ENCODE measurements around the gene IKZF1.

The IKZF1 gene

DNA sequence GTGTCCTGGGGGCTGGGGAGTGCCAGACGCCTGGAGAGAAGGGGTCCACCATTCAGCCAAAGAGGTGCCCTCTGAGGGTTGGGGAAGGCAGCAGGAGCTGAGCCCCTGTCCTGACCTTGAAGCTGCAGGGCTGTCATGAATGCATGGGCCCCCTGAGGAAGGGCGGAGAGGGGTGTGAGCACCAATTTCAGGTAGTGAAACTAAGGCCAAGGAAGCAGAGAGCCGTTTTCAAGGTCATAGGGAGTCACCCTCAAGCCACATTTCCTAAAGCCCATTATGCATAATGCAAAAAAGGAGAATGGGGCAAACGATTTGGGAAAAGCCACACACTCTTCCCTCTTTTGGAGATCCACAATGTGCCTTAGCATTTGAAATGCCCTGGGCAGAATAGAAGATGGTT is 108.5 kb downstream of the IKZF1 start:
- no peak for DNase-seq (ENCODE audit: low spot score)

- no peak for DNase-seq (ENCODE audit: low spot score)
Observed at GRCh38 chr7:50413561-50413960, 109.0 kb downstream of the IKZF1 start.

- DNase-seq (ENCODE audit: low spot score) = no peak
Observed at GRCh38 chr7:50415844-50416364, 111.4 kb downstream of the IKZF1 start.

GRCh38 chr7:50416527-50417182 is 112.1 kb downstream of the IKZF1 start:
- no peak for DNase-seq (ENCODE audit: low spot score)

DNA sequence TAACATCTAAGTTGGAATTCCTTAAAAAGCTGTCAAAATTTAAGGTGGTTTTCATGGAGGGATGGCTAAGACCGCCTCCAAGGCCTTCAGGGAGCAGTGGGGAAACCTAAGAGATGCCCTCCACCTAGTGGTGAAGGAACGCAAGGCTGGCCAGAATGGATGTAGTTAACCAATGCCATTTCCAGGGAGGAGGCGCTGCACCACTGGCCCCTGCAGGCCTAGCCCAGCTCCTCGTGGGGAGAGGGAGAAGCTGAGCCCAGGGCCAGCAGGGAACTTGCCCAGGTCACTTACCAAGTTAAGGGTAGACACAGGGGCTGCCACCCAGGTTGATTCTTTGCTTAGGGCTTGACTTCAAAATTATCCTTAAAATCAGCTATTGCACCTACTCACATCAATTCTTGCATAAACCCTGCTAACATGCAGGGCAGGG is 113.6 kb downstream of the IKZF1 start:
- DNase-seq (ENCODE audit: low spot score) = peak; percentile 80

GRCh38 chr7:50418526-50419290 is 114.2 kb downstream of the IKZF1 start:
- no peak for DNase-seq (ENCODE audit: low spot score)

GRCh38 chr7:50421043-50421442 is 116.5 kb downstream of the IKZF1 start:
- no peak for DNase-seq (ENCODE audit: low spot score)

DNA sequence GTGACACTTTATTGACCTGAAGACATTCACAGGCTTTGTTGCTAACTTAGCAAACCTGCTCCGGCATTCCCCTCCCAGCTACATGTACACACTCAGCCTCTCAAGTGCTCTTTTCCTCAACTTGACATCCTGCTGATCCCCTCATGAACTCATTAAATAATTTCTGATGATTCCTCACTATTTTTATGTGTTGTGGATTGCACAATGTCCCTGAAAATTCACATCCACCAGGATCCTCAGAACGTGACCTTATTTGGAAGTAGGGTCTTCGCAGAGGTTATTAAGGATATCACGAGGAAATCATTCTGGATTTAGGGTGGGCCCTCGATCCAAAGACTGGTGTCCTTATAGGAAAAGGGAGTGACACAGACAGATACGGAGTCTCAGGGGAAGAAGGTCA is 118.3 kb downstream of the IKZF1 start:
- DNase-seq (ENCODE audit: low spot score) = no peak

DNA sequence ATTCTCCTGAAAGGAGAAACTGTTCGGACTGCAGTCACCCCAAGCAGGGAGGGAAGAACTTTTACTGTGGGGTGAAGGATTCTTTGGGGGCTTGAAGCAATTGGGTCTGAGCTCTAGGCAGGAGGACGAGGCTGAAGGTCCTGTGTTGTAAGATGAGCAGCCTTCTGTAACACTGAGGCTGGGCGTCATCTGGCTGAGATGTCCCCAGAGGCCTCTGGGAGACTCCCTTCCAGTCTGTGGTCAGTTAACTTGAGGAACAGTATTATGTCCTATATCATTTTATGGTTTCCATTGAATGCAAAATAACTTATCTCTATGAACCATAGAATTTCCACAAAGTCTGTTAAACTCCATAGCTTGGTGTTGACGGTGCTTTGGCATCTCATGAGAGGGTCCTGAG is 119.3 kb downstream of the IKZF1 start:
- no peak for DNase-seq (ENCODE audit: low spot score)

DNA sequence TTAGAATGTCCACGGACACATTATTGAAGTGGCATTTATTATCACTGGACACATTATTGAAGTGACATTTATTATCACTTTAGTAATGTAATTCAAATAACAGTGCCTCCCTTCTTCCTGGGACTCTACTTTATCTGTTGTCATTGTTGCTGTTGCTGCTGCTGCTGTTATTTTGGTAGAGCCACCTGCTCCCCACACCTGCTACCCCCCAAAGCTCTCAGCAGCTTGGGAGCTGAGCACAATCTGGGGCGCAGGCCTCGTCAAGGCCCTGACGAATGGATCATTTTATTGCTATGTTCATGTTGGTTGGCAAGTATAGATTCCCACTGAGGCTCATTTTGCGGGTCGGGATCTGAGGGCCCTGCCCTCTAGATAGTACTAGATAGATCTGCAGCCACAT is 120.8 kb downstream of the IKZF1 start:
- DNase-seq (ENCODE audit: low spot score) = no peak

- peak; percentile 15 for DNase-seq (ENCODE audit: low spot score)
Observed at GRCh38 chr7:50426280-50427045, 121.9 kb downstream of the IKZF1 start.

DNA sequence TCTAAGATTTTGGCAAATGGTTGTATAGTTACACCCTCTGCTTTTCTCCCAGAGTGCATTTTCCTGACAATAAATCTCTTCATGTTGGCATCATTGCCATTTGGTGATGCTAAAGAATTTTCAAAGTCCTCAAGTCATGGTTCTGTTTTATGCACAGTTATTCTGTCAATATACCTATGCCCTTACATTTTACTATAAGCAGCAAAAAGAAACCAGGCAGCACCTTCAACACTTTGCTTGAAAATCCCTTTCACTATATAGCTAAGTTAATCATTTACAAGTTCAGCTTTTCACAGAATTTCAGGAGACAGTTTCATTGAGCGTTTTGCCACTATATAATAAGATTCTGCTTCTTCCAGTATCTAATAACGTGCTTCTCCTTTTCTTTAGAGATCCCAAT is 123.0 kb downstream of the IKZF1 start:
- DNase-seq (ENCODE audit: low spot score) = no peak

- no peak for DNase-seq (ENCODE audit: low spot score)
Observed at GRCh38 chr7:50428911-50429310, 124.4 kb downstream of the IKZF1 start.

DNA sequence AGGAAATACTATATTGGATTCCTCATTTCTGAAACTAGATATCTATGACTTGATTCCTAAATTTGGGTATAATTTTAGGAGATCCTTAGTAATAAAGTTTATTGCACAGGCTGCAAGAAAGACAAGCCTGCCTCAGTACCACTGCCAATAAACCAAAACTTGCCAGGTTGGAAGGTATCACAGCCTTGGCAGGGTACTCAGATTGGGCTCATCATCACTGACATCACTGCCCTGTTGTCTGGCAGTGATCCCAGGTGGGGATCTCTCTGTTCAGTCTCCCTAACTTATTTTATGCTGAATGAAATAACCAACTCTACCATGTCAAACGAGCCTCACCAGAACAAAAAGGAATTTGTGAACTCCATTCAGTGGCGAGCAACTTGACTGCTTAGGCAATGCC is 126.8 kb downstream of the IKZF1 start:
- no peak for DNase-seq (ENCODE audit: low spot score)

DNA sequence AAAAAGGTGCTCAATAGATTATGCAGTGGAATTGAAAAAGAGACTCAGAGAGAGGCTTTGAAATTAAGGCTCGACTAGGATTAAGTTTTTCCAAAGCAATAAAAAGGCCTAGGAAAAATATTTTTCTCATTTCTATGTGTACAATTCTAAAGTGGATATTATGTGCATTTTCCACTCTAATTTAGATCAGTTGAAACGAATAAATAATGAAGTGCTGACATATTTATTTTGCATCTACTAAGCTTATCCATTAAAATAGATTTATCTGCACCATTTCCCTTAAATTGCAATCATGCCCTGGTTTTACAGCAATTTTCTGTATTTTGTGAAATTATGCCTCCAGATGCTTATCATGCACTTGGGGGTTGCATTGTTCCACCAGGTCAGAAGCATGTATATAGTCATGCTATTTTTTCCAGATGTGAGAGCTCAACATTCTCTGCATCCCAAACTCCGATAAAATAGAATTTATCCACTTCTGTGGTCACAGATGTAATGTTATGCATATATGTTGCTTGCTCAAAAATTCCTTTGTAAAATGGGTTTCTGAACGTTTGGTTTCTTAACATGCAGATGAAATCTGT is 127.3 kb downstream of the IKZF1 start:
- no peak for DNase-seq (ENCODE audit: low spot score)

GRCh38 chr7:50436133-50436806 is 131.8 kb downstream of the IKZF1 start:
- no peak for DNase-seq (ENCODE audit: low spot score)

DNA sequence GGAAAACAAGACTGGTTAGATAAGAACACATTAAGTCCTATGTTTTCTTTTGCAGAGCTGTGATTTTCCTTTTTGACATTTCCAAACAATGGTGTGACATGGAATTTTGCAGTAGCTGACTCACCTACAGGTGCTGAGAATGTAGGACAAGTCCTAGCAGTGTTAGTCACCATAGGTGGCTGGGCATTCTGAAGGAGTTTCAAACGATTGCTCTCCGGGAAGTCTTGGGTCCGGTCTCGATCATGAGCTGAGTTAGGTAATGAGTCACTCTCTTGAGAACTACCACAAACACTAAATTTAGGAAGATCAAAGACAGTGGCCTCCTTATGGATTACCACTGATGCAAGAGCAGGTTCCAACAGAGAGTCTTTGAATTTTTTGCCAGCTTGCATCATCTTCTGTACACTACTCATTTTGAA is 142.0 kb downstream of the IKZF1 start:
- peak; percentile 88 for DNase-seq (ENCODE audit: low spot score)

- DNase-seq (ENCODE audit: low spot score) = no peak
Observed at GRCh38 chr7:50448823-50449222, 144.3 kb downstream of the IKZF1 start.

DNA sequence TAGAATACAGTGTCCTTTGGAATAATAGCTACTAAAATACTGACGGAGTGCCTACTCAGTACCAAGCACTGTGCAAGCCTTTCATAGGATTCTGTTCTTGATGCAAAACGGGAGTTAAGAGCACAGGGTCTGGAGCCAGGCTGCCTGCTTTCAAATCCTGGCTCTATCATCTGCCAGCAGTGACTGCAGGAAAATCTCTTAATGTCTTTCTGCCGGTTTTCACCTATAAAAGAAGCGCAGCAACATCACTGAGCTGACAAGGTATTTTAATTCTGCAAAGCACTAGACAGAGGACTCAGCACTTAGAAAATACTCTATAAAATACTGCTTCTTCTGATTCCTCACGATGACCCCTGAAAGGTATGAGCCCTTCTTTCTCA is 145.0 kb downstream of the IKZF1 start:
- no peak for DNase-seq (ENCODE audit: low spot score)

GRCh38 chr7:50449881-50450589 is 145.5 kb downstream of the IKZF1 start, which contains the start of gene FIGNL1:
Gene FIGNL1 (minus strand): TSS chr7:50450350. CDS start chr7:50447287, 3,063 bp downstream.
- DNase-seq (ENCODE audit: low spot score) = peak; percentile 90

- no peak for DNase-seq (ENCODE audit: low spot score)
Observed at GRCh38 chr7:50450590-50451032, 146.1 kb downstream of the IKZF1 start.
